ENCODE data around the gene GRIK2.
A peak's percentile ranks its signal among the peaks of the same experiment; 100 is the strongest.
"Not testable (repeated sequence)": the region's sequence is repeated elsewhere in the genome, so short reads cannot be mapped to it uniquely, and the experiment has no call there.

GRIK2 gene

DNA sequence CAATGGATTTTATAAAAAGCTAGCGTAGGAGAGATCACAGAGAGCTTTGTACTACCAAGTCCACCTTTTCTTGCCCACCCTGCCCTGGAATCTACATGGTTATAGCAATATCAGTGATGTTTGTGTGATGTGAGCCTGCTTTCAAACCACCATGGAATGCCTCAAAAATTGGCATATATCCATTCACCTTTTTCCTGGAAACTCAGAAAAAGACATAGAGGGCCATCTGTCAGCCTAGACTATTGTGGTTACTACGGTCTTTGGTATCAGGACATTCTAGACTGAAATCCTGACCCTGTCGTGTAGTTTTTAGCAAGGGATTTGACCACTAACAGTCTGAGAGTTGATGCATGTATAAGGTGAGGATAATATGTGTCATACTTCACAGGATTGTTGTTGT is 239.6 kb downstream of the GRIK2 start:
- DNase-seq (ENCODE audit: low read depth), result no peak

DNA sequence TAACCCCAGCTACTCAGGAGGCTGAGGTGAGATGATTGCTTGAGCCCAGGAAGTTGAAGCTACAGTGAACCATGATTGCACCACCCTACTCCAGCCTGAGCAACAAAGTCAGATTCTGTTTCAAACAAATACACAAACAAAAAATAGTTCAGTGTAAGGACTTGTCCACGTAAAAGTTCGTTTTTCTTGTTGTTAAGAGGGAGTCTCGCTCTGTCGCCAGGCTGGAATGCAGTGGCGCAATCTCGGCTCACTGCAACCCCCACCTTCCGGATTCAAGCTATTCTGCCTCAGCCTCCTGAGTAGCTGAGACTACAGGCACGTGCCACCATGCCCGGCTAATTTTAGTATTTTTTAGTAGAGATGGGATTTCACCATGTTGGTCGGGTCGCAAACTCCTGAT is 245.4 kb downstream of the GRIK2 start:
- DNase-seq (ENCODE audit: low read depth), result not testable (repeated sequence)

DNA sequence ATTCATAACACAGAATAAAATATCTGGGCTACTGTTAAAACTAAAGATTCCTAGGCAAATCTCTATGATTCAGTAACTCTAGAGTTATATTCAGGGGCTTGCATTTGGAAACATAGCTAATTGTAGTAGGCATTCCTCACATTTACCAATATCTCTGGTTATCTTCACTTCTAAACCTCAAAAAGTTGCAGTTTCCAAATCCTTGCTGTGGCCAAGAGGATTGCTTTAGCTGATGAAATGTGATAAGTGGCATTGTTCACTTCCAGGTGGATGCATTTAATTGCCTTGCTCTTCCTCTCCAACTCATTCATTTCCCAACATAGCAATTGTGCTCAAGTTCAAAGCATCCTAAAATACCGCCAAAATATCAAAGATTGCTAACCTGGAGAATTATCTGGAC is 246.6 kb downstream of the GRIK2 start:
- DNase-seq (ENCODE audit: low read depth), result no peak

DNA sequence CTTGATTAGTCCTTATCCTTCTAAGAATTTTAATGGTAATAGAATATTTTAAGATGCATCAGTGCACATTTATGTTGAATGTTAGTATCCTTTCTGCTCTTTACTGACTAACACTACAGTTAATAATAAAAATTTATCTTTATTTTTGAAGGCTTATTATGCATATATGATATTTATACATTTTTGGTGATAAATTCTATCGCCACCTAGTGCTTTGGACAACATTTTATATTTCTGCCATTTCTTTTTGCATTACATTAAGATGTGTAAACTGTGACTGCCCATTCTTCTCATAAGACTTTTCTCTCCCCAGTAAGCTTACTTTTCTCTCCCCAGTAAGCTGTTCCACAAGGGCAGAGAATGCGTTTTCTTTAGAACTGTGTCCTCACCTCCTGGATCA is 252.3 kb downstream of the GRIK2 start:
- no peak for DNase-seq (ENCODE audit: low read depth)

DNA sequence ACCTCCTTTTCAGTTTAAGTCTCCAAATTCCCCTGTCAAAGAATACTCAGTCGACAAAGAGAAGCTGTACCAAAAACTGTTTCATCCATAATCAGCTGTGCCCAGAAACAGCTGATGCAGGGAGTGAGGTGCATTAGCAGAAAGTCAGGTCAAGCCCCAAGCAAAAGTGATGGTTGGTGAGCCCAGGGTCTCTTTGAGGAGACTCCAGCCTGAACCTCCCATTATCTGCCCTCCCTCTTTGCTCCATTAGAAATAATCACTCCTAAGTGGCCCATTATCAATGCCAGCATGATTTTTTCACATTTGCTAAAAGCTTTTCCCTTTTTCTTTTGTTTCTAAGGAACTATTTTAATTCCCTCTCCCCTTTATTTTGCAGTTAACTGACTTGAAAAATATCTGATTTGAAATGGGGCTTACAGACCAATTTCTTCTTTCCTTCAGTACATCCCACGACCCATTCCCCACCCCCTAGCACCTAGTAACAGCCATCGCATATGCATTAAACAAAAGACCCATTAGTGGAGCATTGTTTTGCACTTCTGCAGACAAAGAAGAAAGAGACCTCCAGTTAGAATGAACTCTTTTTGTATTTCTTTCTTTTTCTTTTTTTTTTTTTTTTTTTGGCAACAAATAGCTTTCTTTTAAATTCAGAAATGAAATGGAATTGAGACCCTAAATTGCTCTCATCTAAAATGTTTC is 257.0 kb downstream of the GRIK2 start:
- no peak for DNase-seq (ENCODE audit: low read depth)

DNA sequence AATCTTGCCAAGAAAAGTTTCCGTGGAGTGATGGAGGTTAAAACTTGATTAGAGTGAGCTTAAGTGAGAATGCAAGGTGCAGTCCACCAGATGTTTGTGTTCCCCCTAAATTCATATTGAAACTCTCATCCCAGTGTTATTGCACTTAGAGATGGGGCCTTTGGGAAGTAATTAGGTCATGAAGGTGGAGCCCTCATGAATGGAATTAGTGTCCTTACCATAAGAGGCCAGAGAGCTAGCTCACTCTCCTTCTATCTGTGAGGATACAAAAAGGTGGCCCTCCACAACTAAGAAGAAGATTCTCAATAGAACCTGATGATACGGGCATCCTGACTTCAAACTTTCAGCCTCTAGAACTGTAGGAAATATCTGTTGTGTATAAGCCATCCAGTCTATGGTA is 258.6 kb downstream of the GRIK2 start:
- DNase-seq (ENCODE audit: low read depth), result no peak

DNA sequence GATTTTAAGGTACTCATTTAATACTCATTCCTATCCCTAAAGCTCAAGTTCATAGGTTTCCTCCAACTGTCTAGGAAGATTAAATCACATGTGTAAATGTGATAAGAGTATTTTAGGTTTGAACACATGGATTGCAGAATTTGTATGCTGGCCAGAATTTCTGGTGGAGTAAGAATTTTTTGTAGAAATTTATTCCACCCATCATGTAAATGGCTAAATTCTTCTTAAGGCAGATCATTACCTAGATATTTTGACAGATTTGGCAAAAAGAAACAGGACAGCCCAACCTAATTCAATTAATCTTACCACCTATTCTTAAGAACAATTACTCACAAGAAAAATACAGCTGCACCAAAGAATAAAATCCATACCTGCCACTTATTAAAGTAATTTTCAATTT is 261.6 kb downstream of the GRIK2 start:
- DNase-seq (ENCODE audit: low read depth), result no peak

DNA sequence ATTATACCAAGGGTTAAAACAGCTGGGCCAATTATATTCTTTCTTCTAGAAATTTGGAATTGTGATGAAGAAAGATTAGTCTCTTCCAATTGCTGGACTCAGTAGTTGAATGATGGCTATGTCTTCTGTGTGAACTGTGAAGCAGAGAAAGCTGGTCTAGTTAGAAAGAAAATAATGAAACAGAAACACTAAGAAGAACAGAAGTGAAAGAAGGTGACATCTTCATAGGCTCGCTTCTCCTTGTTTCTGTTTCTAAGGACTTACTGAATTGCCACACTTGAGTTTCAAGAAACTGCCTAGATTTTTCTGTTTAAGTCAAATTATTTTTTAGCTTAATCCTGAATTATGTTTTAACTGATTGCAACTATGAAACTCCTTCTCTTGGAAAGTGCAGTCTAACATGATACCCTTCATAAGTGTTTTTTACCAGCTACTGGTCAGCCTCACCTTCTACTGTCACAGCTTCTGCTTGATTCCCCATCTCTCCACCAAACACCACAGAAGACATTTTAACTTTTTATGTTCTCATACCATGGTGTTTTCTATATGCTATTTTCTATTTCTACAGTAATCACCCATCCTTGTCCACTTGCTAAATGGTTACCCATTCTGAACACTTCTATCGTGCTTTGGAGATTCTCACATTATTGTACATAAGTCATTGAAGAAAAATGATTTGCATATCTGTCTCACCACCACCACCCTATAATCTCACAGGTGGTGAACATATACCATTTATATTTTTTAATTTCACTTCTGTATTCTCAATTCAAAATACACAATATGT is 268.8 kb downstream of the GRIK2 start:
- DNase-seq (ENCODE audit: low read depth), result no peak

DNA sequence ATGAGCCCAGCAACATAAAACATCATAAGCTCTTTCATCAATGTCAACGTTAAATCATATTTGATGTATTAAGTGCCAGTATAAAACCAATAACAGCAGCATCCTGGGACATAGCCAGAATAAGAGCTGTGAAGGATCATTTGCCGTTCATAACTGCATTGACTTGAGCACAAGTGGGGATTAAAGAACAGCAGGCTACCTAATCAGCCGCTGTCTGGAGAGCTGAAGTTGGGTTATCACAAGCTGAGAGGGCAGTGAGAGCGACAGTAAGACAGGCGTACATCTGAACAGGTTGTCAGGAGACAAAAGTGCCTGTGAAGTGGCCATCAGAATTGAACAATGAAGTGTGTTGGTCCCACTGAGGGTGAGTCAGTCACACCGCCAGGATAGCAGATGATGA is 269.6 kb downstream of the GRIK2 start:
- DNase-seq (ENCODE audit: low read depth), result no peak

DNA sequence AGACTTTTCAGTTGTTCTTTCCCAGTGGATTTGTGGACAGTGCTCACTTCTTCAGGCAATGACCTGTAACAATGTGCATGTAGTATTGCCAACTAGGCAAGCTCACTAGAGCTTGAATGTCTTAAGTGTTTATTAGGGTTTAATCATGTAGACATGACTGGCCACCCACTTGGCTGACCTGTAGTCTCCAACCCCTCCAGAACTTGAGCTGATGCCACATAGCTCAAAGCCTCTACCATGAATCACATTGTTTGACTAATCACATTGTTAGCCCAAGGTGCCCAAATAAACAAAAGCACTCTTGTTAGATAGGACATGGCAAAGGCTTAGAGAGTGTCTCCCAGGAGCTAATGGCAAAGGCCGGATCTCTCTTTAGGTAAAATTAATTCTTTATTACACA is 272.7 kb downstream of the GRIK2 start:
- peak; percentile 6 for DNase-seq (ENCODE audit: low read depth)

DNA sequence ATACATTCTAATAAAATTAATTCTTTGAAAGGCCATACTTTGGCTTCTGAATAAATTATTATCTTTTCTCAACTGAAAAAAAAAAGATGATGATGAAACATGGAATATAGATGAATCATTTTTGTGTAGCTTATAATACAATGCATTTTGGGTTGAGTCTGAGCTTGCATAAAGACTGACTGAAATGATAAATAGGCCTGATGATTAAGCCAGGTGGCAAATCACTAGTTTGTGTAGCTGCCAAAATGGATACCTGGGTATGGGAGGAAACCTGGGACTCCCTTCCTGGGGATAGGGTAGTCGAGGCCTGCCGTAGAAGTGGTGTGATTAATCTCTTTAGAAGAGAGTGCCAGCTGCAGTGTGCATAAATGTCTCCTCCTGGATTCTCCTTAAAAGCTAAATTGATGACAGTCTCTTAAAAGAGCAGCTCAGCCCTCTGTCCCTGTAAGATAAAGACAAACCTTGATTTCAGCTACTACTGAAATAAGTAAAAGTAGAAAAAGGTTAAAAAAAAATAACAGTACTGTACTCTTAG is 275.1 kb downstream of the GRIK2 start:
- DNase-seq (ENCODE audit: low read depth), result no peak

DNA sequence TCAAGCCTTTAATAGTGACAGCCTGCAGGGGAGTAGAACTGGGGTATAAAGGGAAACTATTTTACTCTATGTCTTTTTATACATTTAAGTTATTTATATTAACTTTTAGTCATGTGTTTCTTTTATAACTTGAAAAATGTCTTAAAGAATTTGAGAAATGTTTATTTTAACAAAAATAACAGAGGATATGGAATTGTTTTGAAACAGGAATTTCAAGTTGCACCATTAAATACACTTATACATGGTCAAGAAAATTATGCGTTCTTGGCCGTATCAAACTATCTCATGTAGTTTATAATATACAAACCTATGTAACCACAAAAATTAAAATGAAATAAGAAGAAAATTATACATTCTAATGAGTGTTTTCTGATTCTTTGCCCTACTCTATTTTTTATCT is 282.7 kb downstream of the GRIK2 start:
- no peak for DNase-seq (ENCODE audit: low read depth)

DNA sequence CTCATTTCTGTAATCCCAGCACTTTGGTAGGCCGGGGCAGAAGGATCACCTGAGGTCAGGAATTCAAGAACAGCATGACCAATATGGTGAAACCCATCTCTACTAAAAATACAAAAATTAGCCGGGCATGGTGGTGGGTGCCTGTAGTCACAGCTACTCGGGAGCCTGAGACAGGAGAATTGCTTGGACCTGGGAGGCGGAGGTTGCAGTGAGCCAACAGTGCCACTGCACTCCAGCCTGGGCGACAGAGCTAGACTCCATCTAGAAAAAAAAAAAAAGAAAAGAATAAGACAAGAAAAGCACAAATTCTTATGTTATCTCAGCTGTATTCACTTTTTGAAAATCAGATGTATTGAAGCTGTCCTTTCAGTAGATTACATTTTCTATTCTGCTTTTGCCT is 289.4 kb downstream of the GRIK2 start:
- no peak for DNase-seq (ENCODE audit: low read depth)

DNA sequence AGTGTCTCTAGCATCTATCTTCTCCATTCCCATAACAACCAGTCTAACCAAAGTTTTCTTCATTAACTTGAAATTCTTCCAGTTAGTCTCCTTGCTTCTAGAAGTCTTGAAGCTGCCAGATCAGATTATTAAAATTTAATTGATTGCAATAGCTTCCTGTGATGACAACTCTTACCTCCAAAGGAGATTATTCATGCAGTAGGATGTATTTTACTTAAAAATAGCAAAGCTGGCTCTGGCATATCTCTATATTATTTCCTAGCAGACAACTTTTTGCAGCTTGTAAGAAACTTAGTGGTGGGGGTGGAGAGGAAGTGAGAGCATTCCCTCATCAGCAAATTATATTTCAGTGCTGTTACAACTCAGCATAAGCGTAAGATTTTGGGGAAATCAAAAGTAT is 290.4 kb downstream of the GRIK2 start:
- DNase-seq (ENCODE audit: low read depth), result no peak

DNA sequence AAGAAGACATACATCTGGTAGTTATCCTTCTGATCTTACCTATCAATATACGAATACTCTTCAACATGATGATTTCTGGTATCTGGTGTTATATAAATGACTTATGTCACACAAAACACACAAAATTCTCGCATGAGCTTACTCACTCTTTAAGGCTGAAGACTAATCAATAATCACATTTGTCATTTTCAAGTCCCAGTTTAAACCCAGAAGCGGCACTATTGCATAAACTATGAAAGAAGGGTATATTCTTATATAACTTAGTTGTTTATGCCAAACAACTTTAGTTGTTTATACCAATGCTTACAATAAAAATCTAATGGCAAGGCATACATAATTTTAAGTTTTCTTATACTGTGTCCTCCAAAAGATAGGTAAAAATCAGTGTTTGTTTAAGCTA is 293.1 kb downstream of the GRIK2 start:
- no peak for DNase-seq (ENCODE audit: low read depth)

DNA sequence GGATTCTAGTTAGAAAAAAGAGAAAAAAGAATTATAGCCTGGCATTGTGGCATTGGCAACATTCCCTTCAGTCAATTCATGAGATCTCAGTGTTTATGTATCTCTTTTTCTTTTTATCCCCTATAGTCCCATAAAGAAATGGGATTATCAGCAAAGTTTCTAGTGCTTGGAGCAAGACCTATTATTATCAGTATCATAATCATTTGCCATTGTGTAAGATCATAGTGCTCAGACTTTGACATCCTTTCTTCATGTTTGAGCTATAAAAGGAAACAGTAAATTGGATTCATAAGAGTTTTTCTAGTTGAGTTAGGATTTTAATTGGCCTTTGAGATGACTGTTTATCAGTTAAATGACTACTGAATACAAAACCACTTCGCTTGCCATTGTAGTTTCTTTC is 295.6 kb downstream of the GRIK2 start:
- DNase-seq (ENCODE audit: low read depth), result no peak

DNA sequence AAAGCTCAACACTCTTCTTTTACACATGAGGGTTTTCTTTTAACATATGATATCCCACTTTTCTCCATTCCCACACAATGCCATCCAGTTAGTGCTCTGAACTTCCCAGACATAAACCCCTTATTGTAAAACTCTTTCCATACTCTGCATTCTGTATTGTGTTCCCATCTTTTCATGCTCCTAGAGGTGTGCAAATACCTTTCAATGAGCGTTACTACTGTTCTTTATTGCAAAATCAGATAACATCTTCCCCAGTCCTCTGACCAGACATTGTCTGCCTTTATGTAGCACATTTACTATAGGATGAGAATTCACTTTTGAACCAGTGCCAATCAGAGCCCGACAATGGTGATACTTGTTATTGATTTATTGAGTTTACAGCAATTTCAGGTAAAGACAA is 296.2 kb downstream of the GRIK2 start:
- DNase-seq (ENCODE audit: low read depth), result no peak

DNA sequence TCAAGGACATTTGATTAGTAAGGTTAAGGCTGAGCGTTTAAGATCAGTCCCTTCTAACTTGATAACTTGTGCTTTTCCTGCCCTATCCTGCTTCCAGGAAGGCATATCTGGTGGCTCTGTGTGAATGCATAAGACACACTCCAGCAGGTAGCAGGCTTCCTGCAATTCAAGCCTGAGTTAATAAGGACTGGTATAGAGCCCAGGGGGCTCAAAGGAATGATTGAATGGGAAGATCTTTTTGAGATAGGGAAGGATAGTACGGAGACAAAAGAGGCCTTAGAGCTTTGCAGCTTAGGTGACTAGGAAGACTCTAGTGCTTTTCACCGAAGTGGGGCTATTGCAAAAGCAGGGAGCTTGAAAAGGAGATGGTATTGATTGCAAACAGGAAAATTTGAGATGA is 307.1 kb downstream of the GRIK2 start:
- no peak for DNase-seq (ENCODE audit: low read depth)

DNA sequence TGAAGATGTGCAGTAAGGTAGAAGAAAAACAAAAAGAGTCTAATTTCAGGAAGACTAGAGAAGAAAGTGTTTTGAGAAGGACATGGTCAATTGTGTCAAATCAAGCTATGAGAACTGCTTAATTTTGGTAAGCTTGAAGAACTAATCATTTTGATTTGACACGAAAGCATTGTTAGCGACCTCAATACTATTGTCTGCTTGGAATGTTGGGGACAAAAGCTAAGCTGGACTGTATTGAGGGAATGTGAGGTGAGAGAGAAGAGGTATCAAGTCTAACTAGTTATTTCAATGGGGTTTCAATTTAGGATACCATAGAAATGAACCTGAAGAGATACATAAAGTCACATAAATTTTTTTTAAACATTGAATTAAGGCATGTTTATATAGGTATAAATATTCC is 309.8 kb downstream of the GRIK2 start:
- no peak for DNase-seq (ENCODE audit: low read depth)

DNA sequence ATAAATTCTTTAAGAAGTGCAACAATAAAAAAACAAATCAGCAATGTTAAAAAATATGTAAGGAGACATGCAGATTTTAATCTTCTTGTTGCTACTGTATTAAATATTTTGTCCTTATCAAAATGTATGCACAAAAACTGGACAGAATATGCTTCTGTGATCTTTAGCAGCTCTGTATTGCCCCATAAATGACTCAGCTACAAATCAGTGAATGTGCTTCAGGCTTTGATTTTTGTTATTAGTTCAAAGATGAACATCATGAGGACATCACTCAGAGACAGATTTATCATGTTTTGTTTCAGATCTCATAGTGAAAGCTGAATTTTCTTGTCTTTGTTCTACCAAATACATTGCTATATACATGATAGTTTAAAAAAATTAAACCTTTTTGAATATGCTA is 312.4 kb downstream of the GRIK2 start:
- no peak for DNase-seq (ENCODE audit: low read depth)

DNA sequence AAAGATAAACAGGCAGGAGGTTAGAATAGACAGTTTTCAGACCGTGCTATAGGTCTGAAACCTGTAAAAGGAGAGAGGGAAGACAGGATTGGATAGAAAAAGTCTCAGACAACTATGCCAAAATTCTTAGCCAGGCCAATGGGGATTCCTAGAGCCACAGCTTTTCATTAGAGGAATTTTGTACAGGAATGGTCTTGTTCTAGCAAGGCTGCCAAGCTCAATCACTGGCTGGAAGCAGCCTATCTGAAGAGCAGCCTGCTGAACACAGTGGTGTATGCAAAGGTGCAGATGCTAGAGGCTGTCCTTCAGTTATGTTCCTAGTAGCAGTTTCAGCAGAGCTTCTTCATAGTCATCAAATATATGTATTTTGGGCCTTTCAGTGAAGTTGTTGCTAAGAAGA is 313.1 kb downstream of the GRIK2 start:
- no peak for DNase-seq (ENCODE audit: low read depth)

DNA sequence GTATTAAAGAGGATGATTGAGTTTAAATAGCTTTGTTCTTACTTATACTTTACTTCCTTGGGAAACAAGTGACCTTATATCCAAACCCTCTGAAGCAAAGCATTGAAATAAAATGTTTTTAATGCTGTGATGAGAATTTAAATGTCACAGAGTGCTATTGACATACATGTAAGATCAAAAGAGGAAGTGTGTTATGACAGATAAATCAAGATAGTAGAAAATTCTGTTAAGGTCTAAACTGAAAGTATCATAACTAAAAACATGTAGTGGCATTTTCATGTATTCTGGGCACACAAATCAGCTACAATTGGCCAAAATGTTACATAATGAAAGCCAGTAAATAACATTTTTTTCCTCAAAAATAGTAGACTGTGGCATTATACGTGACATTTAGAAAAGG is 318.0 kb downstream of the GRIK2 start:
- DNase-seq (ENCODE audit: low read depth), result no peak

DNA sequence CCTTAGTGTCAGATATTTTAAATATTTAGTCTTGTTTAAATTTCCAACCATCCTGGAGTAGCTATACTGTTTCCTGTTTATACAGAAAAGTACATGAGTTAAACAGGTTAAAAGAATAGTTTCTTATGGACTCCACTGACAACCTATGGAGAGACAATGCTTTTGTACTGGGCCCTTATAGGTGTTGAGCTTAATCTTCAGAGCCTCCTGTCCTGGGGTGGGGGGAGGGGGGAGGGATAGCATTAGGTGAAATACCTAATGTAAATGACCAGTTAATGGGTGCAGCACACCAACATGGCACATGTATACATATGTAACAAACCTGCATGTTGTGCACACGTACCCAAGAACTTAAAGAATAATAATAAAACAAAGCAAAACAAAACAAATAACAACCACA is 322.9 kb downstream of the GRIK2 start:
- no peak for DNase-seq (ENCODE audit: low read depth)

DNA sequence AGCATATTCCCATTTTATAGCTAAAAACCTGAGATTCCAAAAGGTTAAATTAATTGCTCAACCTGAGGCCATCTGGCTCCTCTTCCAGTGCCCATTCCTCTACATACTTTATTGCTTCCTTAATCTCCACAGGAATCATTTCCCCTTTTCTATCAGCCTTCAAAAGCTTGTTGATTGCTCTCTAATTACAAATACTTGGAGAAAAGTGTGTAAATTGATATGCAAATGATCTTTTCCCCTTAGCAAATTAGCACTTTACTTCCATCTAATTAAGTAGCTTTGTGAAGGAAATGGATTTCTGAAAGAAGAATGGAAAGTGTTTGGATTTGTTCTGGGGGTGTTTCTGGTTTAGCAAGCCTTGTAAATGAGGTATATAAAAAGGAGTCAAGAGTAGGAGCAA is 323.3 kb downstream of the GRIK2 start:
- no peak for DNase-seq (ENCODE audit: low read depth)
